Body of pancreas (tissue), 4 donors: ENCODE data around the gene SUPT3H. TPM values are rescaled to one million over a fixed set of nuclear protein-coding genes. Genes with fewer than 3 reads are reported as not detected.

ENCODE experiments used
- ATAC-seq: fragments of 150-250 bp; one replicate; pipeline ENCODE4 v1.9.1; 2016
- DNase-seq, 4 donors: peaks; one replicate each; pipeline ENCODE4 v3.0.0-alpha.2; 2019
- H3K27ac ChIP-seq, 4 donors: fragments of 200-600 bp; sonication (generic); 1 replicate in 3 of 4; 2 replicates in 1 of 4; pipeline versions ENCODE4 v1.5.1 to v1.6.1; 2016 to 2019; ENCODE audit warnings: mild to moderate bottlenecking in 1 of 4, mixed read lengths in 1 of 4, moderate library complexity in 1 of 4
- H3K27me3 ChIP-seq, 2 donors: fragments of 200-600 bp; sonication (generic); one replicate each; pipeline ENCODE4 v1.6.0; 2016; ENCODE audit warnings: mild to moderate bottlenecking in 1 of 2
- H3K36me3 ChIP-seq, 2 donors: fragments of 200-600 bp; sonication (generic); replicated peaks in 1 of 2; 2 replicates each; pipeline ENCODE4 v1.5.1; 2016; ENCODE audit warnings: low read depth in 2 of 2; ENCODE audit not compliant: insufficient read depth in 1 of 2
- H3K4me1 ChIP-seq: fragments of 200-600 bp; sonication (generic); one replicate; pipeline ENCODE4 v1.6.0; 2016
- H3K4me3 ChIP-seq, 2 donors: fragments of 200-600 bp; sonication (generic); 1 replicate in 1 of 2; 2 replicates in 1 of 2; pipeline ENCODE4 v1.5.1; 2016 to 2019
- H3K9me3 ChIP-seq, 3 donors: fragments of 200-600 bp; sonication (generic); 1 replicate in 2 of 3; 2 replicates in 1 of 3; pipeline ENCODE4 v1.5.1; 2016
- POLR2A ChIP-seq, 3 donors: fragments of 450-650 bp; IDR thresholded peaks; one replicate each; pipeline ENCODE4 v1.6.1; 2016; ENCODE audit warnings: antibody characterized with exemption in 3 of 3, mild to moderate bottlenecking in 2 of 3
- WGBS, 2 donors: methylation state at CpG; one replicate each; pipeline ENCODE4 v1.1.5; 2017; 5-methylcytosine and 5-hydroxymethylcytosine counted together
- intact Hi-C: fragments of 100-400 bp; cut with DNase I; formaldehyde crosslinking; loops from one replicate; pipeline ENCODE4 v1.15.1; 2023
- total RNA-seq, 2 donors: library from RNA; depleted of rRNA; stranded (reverse); fragments of >200 nt; gene quantifications; one replicate each; pipeline ENCODE4 v1.1.0, GENCODE V29; 2016
- TF ChIP-seq, protein P1 (sequence below), 7 experiments: fragments of 450-650 bp in 4 of 7; fragments of 200-600 bp in 3 of 7; sonication (generic) in 3 of 7; IDR thresholded peaks; one replicate each; pipeline ENCODE4 v1.5.1; 2016 to 2019; ENCODE audit warnings: antibody characterized with exemption in 7 of 7

Gene SUPT3H
- total RNA-seq, 2 donors from 2014 or later, result 4.9 to 6.7 TPM

DNA sequence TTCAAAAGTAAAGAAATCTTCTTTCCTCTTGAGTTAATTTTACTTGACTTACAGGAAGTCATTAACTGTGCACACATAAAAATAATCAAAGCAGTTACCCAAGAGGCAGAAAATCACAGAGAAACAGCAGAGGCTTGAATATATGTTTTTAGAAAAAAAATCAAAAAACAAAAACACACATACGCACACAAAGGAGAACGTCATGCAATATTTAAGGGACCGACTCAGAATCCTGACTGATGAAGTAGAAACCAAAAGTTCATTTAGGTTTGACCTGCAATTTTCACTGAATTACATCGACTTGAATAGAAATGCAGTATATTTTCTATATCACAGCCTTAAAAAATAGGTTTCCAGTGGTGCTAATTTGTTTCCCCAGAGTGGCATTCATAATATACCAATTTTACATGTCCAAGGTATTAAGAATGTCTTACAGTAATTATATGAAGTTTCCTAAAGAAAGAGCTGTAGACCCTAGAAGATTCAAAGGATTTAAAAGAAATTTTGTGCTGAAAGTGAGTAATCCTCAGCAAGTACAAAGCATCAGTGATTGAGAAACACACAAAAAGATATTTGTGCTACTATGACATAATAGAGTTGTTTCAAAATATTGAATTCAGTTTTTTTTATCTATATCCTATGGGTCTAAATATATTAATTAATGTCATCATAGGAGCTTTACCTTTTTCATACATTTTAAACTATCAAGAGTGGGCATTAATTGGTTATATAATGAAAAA, 408.1 kb downstream of the SUPT3H start:
- Histone ChIP-seq H3K4me3 (no peak overlapping the region), H3K9me3 (no peaks in the 10 kb centered on the region), H3K27ac (no peak overlapping the region), H3K27me3 (no peaks in the 10 kb centered on the region), H3K4me1 (no peaks in the 10 kb centered on the region), H3K36me3 (no peaks in the 10 kb centered on the region)
- DNase-seq, result no peak
- intact Hi-C loops, result no loop called here
- 84 to 89% methylated on average over 4 of the region's 4 CpGs for WGBS, 2 donors
- no peak for TF ChIP-seq POLR2A (IDR thresholded peaks at IDR 0.05)
- TF ChIP-seq, protein P1, sequence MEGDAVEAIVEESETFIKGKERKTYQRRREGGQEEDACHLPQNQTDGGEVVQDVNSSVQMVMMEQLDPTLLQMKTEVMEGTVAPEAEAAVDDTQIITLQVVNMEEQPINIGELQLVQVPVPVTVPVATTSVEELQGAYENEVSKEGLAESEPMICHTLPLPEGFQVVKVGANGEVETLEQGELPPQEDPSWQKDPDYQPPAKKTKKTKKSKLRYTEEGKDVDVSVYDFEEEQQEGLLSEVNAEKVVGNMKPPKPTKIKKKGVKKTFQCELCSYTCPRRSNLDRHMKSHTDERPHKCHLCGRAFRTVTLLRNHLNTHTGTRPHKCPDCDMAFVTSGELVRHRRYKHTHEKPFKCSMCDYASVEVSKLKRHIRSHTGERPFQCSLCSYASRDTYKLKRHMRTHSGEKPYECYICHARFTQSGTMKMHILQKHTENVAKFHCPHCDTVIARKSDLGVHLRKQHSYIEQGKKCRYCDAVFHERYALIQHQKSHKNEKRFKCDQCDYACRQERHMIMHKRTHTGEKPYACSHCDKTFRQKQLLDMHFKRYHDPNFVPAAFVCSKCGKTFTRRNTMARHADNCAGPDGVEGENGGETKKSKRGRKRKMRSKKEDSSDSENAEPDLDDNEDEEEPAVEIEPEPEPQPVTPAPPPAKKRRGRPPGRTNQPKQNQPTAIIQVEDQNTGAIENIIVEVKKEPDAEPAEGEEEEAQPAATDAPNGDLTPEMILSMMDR (IDR thresholded peaks at IDR 0.05), result no peak
- ATAC-seq, result no peak

DNA sequence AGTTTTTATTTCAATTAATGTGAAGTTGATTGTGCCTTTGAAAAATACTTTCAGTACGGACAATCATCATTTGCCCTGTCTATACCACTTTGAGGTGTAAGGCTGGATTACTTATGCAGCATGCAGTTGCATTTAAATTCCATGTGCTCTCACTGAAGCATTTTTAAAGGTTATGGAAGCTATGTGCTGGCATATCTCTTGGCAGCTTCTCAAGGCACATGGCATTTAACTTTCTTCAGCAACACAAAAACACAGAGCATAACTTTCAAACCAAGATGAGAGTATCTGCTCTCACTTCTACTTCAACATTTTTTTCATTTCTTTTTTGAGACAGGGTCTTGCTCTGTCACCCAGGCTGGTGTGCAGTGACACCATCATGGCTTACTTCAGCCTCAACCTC, 410.3 kb downstream of the SUPT3H start:
- ATAC-seq, result no peak
- WGBS, 2 donors, result 97 to 100% methylated on average over 1 of the region's 1 CpG
- no peak for DNase-seq
- H3K4me3 ChIP-seq, result no peak overlapping the region
- H3K36me3 ChIP-seq, result no peaks in the 10 kb centered on the region
- intact Hi-C loops, result no loop called here
- no peak for TF ChIP-seq POLR2A (IDR thresholded peaks at IDR 0.05)
- TF ChIP-seq, protein P1 (IDR thresholded peaks at IDR 0.05), result no peak
- H3K27me3 ChIP-seq, result no peaks in the 10 kb centered on the region
- H3K4me1 ChIP-seq, result no peaks in the 10 kb centered on the region
- H3K27ac ChIP-seq, result no peak overlapping the region
- no peaks in the 10 kb centered on the region for H3K9me3 ChIP-seq

DNA sequence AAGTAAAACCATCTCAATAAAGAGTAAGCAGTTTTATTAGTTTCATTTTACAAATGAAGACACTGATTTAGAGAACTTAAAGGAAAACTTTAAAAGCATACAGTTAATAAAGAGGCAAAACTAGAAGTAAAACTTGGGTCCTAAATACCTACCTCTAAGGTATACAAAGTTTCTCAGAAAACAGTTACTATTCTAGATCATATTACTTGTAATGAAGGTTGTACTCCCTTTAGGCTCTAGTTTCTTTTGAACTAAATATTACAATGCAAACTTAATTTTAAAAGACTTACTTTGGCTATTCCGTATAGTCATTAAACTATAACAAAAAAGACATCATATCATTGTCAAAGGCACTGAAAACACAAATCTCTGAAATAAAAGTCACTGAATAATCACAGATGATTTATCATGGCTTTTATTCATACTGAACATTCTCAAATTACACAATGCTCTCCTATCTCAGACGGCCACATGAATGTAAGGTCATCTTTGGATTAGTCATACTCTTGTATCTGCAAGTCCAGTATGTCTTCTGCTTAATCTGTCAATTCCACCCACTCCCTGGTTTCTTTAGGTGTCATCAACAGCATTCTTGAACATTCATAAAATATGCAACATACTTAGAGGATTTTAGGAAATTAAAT, 411.2 kb downstream of the SUPT3H start:
- H3K4me3 ChIP-seq, result no peak overlapping the region
- ATAC-seq (no peak), DNase-seq (no peak)
- H3K27ac ChIP-seq, result no peak overlapping the region
- H3K27me3 ChIP-seq, result no peaks in the 10 kb centered on the region
- intact Hi-C loops, result no loop called here
- no peaks in the 10 kb centered on the region for H3K9me3 ChIP-seq
- H3K4me1 ChIP-seq, result no peaks in the 10 kb centered on the region
- TF ChIP-seq POLR2A (IDR thresholded peaks at IDR 0.05), result no peak
- TF ChIP-seq, protein P1 (IDR thresholded peaks at IDR 0.05), result no peak
- 54 to 64% methylated on average over 2 of the region's 2 CpGs for WGBS, 2 donors
- no peaks in the 10 kb centered on the region for H3K36me3 ChIP-seq

DNA sequence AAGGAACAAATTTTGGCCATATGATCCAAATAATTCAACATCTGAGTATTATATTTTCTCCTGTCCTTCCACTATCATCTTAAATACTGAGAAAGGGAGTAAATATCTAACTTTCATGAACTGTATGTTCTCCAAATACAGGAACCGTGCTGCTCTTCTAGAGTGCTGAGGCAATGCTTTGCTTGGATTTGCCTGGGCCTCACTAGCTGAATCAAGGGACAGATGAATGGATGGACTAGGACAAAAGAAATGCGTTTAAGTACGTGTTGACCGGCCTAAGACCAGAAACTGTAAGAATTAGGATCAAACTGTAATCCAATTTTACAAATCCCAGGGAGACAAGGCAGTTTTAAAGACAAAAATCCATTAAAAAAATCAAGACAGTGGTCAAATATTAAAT, 412.0 kb downstream of the SUPT3H start:
- WGBS, 2 donors, result 95 to 96% methylated on average over 4 of the region's 4 CpGs
- ATAC-seq (no peak), DNase-seq (no peak)
- H3K27me3 ChIP-seq, result no peaks in the 10 kb centered on the region
- TF ChIP-seq, protein P1 (IDR thresholded peaks at IDR 0.05), result no peak
- no peak for TF ChIP-seq POLR2A (IDR thresholded peaks at IDR 0.05)
- no peaks in the 10 kb centered on the region for H3K9me3 ChIP-seq
- no peak overlapping the region for H3K4me3 ChIP-seq
- no peak overlapping the region for H3K27ac ChIP-seq
- H3K4me1 ChIP-seq, result no peaks in the 10 kb centered on the region
- intact Hi-C loops, result no loop called here
- H3K36me3 ChIP-seq, result no peaks in the 10 kb centered on the region
